Thoracic aorta (tissue), 2 donors: Measurements from ENCODE around the gene DRC1. TPM values are rescaled to one million over a fixed set of nuclear protein-coding genes. Genes with fewer than 3 reads are reported as not detected.

Experiments
- ATAC-seq: fragments of 150-250 bp; one replicate; pipeline ENCODE4 v1.8.0; 2017; ENCODE audit warnings: low read depth; ENCODE audit not compliant: insufficient number of reproducible peaks, low FRiP score
- DNase-seq: peaks from one replicate; pipeline ENCODE4 v3.0.0-alpha.2; 2020; ENCODE audit warnings: low spot score
- H3K27ac ChIP-seq, 2 donors: fragments of 200-600 bp; sonication (generic); 1 replicate in 1 of 2; 2 replicates in 1 of 2; pipeline ENCODE4 v1.5.1; 2016; ENCODE audit warnings: mild to moderate bottlenecking in 2 of 2, moderate library complexity in 2 of 2
- H3K27me3 ChIP-seq: fragments of 200-600 bp; sonication (generic); replicated peaks from 2 replicates; pipeline ENCODE4 v1.6.0; 2016; ENCODE audit warnings: mild to moderate bottlenecking; ENCODE audit not compliant: insufficient read depth
- H3K36me3 ChIP-seq: fragments of 200-600 bp; sonication (generic); one replicate; pipeline ENCODE4 v1.5.1; 2016
- H3K4me1 ChIP-seq, 2 donors: fragments of 200-600 bp; sonication (generic); 1 replicate in 1 of 2; 2 replicates in 1 of 2; pipeline versions ENCODE4 v1.5.1 to v1.6.0; 2016; ENCODE audit warnings: low read depth in 2 of 2, mild to moderate bottlenecking in 1 of 2; ENCODE audit not compliant: control insufficient read depth in 1 of 2
- H3K4me3 ChIP-seq: fragments of 200-600 bp; sonication (generic); 2 replicates; pipeline ENCODE4 v1.5.1; 2016; ENCODE audit warnings: mild to moderate bottlenecking
- H3K9me3 ChIP-seq: fragments of 200-600 bp; sonication (generic); 2 replicates; pipeline ENCODE4 v1.5.1; 2016
- CTCF ChIP-seq: fragments of 200-600 bp; sonication (generic); IDR thresholded peaks from one replicate; pipeline ENCODE4 v1.5.1; 2019; ENCODE audit warnings: antibody characterized with exemption
- total RNA-seq, 2 donors: library from RNA; depleted of rRNA; stranded (reverse); fragments of >200 nt; gene quantifications; one replicate each; pipeline versions ENCODE4 v1.1.0 to v1.2.3, GENCODE V29; 2016

DRC1 gene
- total RNA-seq, 2 donors from 2014 or later = not detected

GRCh38 chr2:26493566-26493965, 91.8 kb downstream of the DRC1 start:
- no peak for DNase-seq
- no peak overlapping the region for H3K27ac ChIP-seq
- no peaks in the 10 kb centered on the region for H3K27me3 ChIP-seq
- no peak for TF ChIP-seq CTCF
- no peak for ATAC-seq
- H3K36me3 ChIP-seq = no peaks in the 10 kb centered on the region
- no peaks in the 10 kb centered on the region for H3K4me1 ChIP-seq
- H3K4me3 ChIP-seq = no peak overlapping the region
- no peaks in the 10 kb centered on the region for H3K9me3 ChIP-seq

GRCh38 chr2:26494199-26494598, 92.5 kb downstream of the DRC1 start:
- Histone ChIP-seq H3K4me3 (no peak overlapping the region), H3K9me3 (no peaks in the 10 kb centered on the region), H3K4me1 (no peaks in the 10 kb centered on the region), H3K36me3 (no peaks in the 10 kb centered on the region), H3K27ac (no peak overlapping the region), H3K27me3 (no peaks in the 10 kb centered on the region)
- TF ChIP-seq CTCF = no peak
- no peak for ATAC-seq
- no peak for DNase-seq

GRCh38 chr2:26494891-26495290, 93.2 kb downstream of the DRC1 start:
- H3K9me3 ChIP-seq = no peaks in the 10 kb centered on the region
- no peak for TF ChIP-seq CTCF
- no peaks in the 10 kb centered on the region for H3K27me3 ChIP-seq
- no peak for DNase-seq
- no peak for ATAC-seq
- no peak overlapping the region for H3K4me3 ChIP-seq
- H3K4me1 ChIP-seq = no peaks in the 10 kb centered on the region
- H3K36me3 ChIP-seq = no peaks in the 10 kb centered on the region
- H3K27ac ChIP-seq = no peak overlapping the region

- H3K27ac ChIP-seq = no peak overlapping the region
- no peaks in the 10 kb centered on the region for H3K9me3 ChIP-seq
- DNase-seq (no peak), ATAC-seq (no peak)
- no peaks in the 10 kb centered on the region for H3K4me1 ChIP-seq
- no peaks in the 10 kb centered on the region for H3K36me3 ChIP-seq
- H3K4me3 ChIP-seq = no peak overlapping the region
- H3K27me3 ChIP-seq = no peaks in the 10 kb centered on the region
- TF ChIP-seq CTCF = no peak
Observed at GRCh38 chr2:26495705-26496297, 94.1 kb downstream of the DRC1 start.

- H3K27ac ChIP-seq = no peak overlapping the region
- peaks cover 4 to 10% of the 10 kb centered on the region in 2 donors for H3K4me1 ChIP-seq
- H3K4me3 ChIP-seq = no peak overlapping the region
- no peaks in the 10 kb centered on the region for H3K36me3 ChIP-seq
- H3K27me3 ChIP-seq = no peaks in the 10 kb centered on the region
- TF ChIP-seq CTCF = no peak
- ATAC-seq = no peak
- H3K9me3 ChIP-seq = no peaks in the 10 kb centered on the region
- no peak for DNase-seq
Observed at GRCh38 chr2:26500406-26500805, 98.7 kb downstream of the DRC1 start.
